ENCODE data around the gene TANGO2.

Gene TANGO2

GRCh38 chr22:20012741-20013331, 8.1 kb upstream of the TANGO2 start:
- DNase-seq (ENCODE audit: low spot score) = no peak

- peak; percentile 61 for DNase-seq (ENCODE audit: low spot score)
Measured at GRCh38 chr22:20013382-20013871, 7.5 kb upstream of the TANGO2 start.

GRCh38 chr22:20014526-20015186, 6.3 kb upstream of the TANGO2 start:
- DNase-seq (ENCODE audit: low spot score) = no peak

GRCh38 chr22:20015187-20015625, 5.7 kb upstream of the TANGO2 start:
- DNase-seq (ENCODE audit: low spot score) = no peak

GRCh38 chr22:20015971-20016733, 4.8 kb upstream of the TANGO2 start:
- DNase-seq (ENCODE audit: low spot score) = no peak

- peak; percentile 99 for DNase-seq (ENCODE audit: low spot score)
Measured at GRCh38 chr22:20016734-20017621, 3.9 kb upstream of the TANGO2 start, which contains the start of gene ARVCF. ARVCF (minus strand) TSS chr22:20016823; CDS start chr22:19990794, 26,029 bp downstream.

- DNase-seq (ENCODE audit: low spot score) = no peak
Measured at GRCh38 chr22:20017622-20017958, 3.3 kb upstream of the TANGO2 start.

- no peak for DNase-seq (ENCODE audit: low spot score)
Measured at GRCh38 chr22:20018001-20018400, 2.9 kb upstream of the TANGO2 start.

- DNase-seq (ENCODE audit: low spot score) = no peak
Measured at GRCh38 chr22:20019661-20020532, 1.0 kb upstream of the TANGO2 start.

GRCh38 chr22:20021196-20022181, 579 bp downstream of the TANGO2 start:
- peak; percentile 68 for DNase-seq (ENCODE audit: low spot score)

GRCh38 chr22:20022231-20022977, 1.5 kb downstream of the TANGO2 start:
- no peak for DNase-seq (ENCODE audit: low spot score)

- DNase-seq (ENCODE audit: low spot score) = no peak
Measured at GRCh38 chr22:20022978-20023613, 2.2 kb downstream of the TANGO2 start.

- DNase-seq (ENCODE audit: low spot score) = no peak
Measured at GRCh38 chr22:20024225-20024624, 3.3 kb downstream of the TANGO2 start.

GRCh38 chr22:20024650-20025397, 3.9 kb downstream of the TANGO2 start:
- no peak for DNase-seq (ENCODE audit: low spot score)

GRCh38 chr22:20025401-20026203, 4.7 kb downstream of the TANGO2 start:
- no peak for DNase-seq (ENCODE audit: low spot score)

GRCh38 chr22:20026204-20026908, 5.4 kb downstream of the TANGO2 start:
- no peak for DNase-seq (ENCODE audit: low spot score)
